Sigmoid colon (tissue), 7 donors: Measurements from ENCODE around the gene SLC34A1. TPM values are rescaled to one million over a fixed set of nuclear protein-coding genes. Genes with fewer than 3 reads are reported as not detected.
A peak's percentile ranks its signal among the peaks of the same experiment; 100 is the strongest.

Experiments
- DNase-seq: peaks from one replicate; pipeline ENCODE4 v3.0.0-alpha.2; 2019
- H3K27ac ChIP-seq, 4 donors: fragments of 200-600 bp; sonication (generic); one replicate each; pipeline ENCODE4 v1.5.1; 2016 to 2019; ENCODE audit warnings: mild to moderate bottlenecking in 1 of 4
- H3K27me3 ChIP-seq, 3 donors: fragments of 200-600 bp; sonication (generic); one replicate each; pipeline ENCODE4 v1.5.1; 2019; ENCODE audit warnings: mild to moderate bottlenecking in 1 of 3
- H3K36me3 ChIP-seq, 4 donors: fragments of 200-600 bp; sonication (generic); one replicate each; pipeline ENCODE4 v1.5.1; 2016 to 2019
- H3K4me1 ChIP-seq, 4 donors: fragments of 200-600 bp; sonication (generic); one replicate each; pipeline ENCODE4 v1.5.1; 2017 to 2019
- H3K4me3 ChIP-seq, 4 donors: fragments of 200-600 bp; sonication (generic); one replicate each; pipeline ENCODE4 v1.5.1; 2017 to 2019; ENCODE audit warnings: mild to moderate bottlenecking in 2 of 4, moderate library complexity in 1 of 4
- H3K9me3 ChIP-seq, 4 donors: fragments of 200-600 bp in 3 of 4; sonication (generic) in 3 of 4; one replicate each; pipeline versions ENCODE4 v1.5.1 to v1.6.1; 2013 to 2019
- EP300 ChIP-seq, 4 donors: sonication (generic); formaldehyde crosslinking; IDR thresholded peaks; one replicate each; pipeline ENCODE4 v1.6.1; 2017; ENCODE audit warnings: antibody characterized with exemption in 4 of 4
- POLR2A ChIP-seq, 2 donors: fragments of 450-650 bp; IDR thresholded peaks; one replicate each; pipeline ENCODE4 v1.6.1; 2016; ENCODE audit warnings: antibody characterized with exemption in 2 of 2, mild to moderate bottlenecking in 2 of 2, moderate library complexity in 2 of 2
- POLR2AphosphoS5 ChIP-seq, 4 donors: sonication (generic); formaldehyde crosslinking; IDR thresholded peaks; one replicate each; pipeline ENCODE4 v1.6.1; 2017; ENCODE audit warnings: antibody characterized with exemption in 4 of 4
- WGBS, 2 donors: extraction: QIAGEN DNeasy Blood & Tissue Kit; methylation state at CpG; one replicate each; pipeline ENCODE4 v1.1.7; 2013; 5-methylcytosine and 5-hydroxymethylcytosine counted together
- intact Hi-C: fragments of 100-400 bp; cut with DNase I; formaldehyde crosslinking; loops from one replicate; pipeline ENCODE4 v1.15.1; 2023
- polyA plus RNA-seq, 3 donors: library from polyadenylated mRNA; stranded (reverse); fragments of 200-250 nt; gene quantifications; one replicate each; pipeline ENCODE4 v1.2.3, GENCODE V29; 2013
- total RNA-seq, 4 donors: library from RNA; depleted of rRNA; stranded (reverse); fragments of >200 nt; gene quantifications; one replicate each; pipeline ENCODE4 v1.1.0, GENCODE V29; 2016
- TF ChIP-seq, protein P1 (sequence below), 4 experiments: fragments of 450-650 bp in 3 of 4; fragments of 200-600 bp in 1 of 4; IDR thresholded peaks; one replicate each; pipeline ENCODE4 v1.5.1; 2016 to 2019; ENCODE audit warnings: antibody characterized with exemption in 4 of 4, mild to moderate bottlenecking in 3 of 4, moderate library complexity in 2 of 4
- donor health status: healthy with polysubstance abuse.
- donor health status: Bipolar disorder and iron deficiency.
- donor health status: healthy.

The SLC34A1 gene
- total and polyA plus RNA-seq, 7 donors: 0.04 TPM; not detected in 6

DNA sequence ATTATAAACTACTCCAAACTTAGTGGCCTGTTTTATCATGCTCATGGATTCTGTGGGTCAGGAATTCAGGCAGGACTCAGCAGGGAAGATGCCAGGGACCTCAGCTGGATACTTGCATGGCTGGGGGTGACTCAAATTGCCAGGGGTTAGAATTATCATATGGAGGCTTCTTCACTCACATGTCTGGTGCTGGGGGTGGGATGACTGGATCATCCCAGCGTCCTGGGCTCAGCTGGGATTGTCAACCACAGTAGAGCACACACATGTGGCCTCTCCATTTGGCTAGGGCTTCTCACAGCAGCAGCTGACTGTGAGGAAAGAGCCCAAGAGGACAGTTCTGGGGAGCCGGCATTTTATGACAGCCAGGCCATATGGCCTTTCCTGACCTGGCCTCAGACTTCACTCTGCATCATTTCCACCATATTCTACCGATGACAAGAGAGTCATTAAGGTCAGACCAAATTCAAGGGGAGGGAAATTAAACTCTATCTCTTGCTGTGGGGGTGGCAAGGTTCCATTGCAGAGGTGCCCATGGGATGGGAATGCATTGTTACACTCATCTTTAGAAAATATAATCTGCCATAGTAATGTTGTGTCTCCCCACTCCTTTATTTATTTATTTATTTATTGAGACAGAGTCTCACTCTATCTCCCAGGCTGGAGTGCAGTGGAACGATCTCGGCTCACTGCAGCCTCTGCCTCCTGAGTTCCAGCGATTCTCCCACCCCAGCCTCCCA is 37.0 kb downstream of the SLC34A1 start:
- TF ChIP-seq POLR2A (IDR thresholded peaks at IDR 0.05) (no peak), POLR2AphosphoS5 (IDR thresholded peaks at IDR 0.05) (no peak), EP300 (IDR thresholded peaks at IDR 0.05) (no peak)
- TF ChIP-seq, protein P1, sequence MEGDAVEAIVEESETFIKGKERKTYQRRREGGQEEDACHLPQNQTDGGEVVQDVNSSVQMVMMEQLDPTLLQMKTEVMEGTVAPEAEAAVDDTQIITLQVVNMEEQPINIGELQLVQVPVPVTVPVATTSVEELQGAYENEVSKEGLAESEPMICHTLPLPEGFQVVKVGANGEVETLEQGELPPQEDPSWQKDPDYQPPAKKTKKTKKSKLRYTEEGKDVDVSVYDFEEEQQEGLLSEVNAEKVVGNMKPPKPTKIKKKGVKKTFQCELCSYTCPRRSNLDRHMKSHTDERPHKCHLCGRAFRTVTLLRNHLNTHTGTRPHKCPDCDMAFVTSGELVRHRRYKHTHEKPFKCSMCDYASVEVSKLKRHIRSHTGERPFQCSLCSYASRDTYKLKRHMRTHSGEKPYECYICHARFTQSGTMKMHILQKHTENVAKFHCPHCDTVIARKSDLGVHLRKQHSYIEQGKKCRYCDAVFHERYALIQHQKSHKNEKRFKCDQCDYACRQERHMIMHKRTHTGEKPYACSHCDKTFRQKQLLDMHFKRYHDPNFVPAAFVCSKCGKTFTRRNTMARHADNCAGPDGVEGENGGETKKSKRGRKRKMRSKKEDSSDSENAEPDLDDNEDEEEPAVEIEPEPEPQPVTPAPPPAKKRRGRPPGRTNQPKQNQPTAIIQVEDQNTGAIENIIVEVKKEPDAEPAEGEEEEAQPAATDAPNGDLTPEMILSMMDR (IDR thresholded peaks at IDR 0.05): no peak
- no peaks in the 10 kb centered on the region for H3K27me3 ChIP-seq
- H3K36me3 ChIP-seq: no peaks in the 10 kb centered on the region
- no peak overlapping the region for H3K27ac ChIP-seq
- no peak for DNase-seq
- WGBS, 2 donors: 84 to 91% methylated on average over 6 of the region's 6 CpGs
- no peaks in the 10 kb centered on the region for H3K9me3 ChIP-seq
- H3K4me3 ChIP-seq: no peak overlapping the region
- H3K4me1 ChIP-seq: peaks cover 0 to 14% (median 8%) of the 10 kb centered on the region in 4 donors
- intact Hi-C loops: no loop called here

DNA sequence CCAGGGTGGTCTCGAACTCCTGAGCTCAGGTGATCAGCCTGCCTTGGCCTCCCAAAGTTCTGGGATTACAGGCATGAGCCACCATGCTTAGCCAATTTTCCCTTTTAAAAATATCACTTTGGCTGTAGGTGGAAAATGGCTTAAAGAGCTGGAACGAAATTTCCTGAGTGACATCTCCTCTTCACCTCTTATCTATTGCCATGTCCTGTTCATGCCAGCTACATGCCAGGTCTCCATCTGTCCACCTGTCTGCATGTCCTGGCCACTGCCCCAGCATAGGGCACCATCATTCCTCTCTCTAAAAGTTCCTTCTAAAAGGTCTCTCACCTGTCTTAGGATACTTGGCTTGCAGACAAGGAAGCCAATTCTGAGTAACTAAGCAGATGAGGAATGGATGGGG is 39.4 kb downstream of the SLC34A1 start:
- Histone ChIP-seq H3K4me1 (peaks cover 0 to 27% (median 25%) of the 10 kb centered on the region in 4 donors), H3K27me3 (no peaks in the 10 kb centered on the region), H3K4me3 (no peak overlapping the region), H3K27ac (no peak overlapping the region), H3K36me3 (no peaks in the 10 kb centered on the region), H3K9me3 (no peaks in the 10 kb centered on the region)
- no peak for DNase-seq
- intact Hi-C loops: loop anchor here (2.0 kb wide), 1 partner anchor 21 kb away; no protein-coding TSS in a partner anchor
- TF ChIP-seq POLR2AphosphoS5 (IDR thresholded peaks at IDR 0.05): no peak
- TF ChIP-seq, protein P1 (IDR thresholded peaks at IDR 0.05): no peak
- TF ChIP-seq POLR2A (IDR thresholded peaks at IDR 0.05): no peak
- no peak for TF ChIP-seq EP300 (IDR thresholded peaks at IDR 0.05)
- 90 to 91% methylated on average over 2 of the region's 2 CpGs for whole genome bisulfite sequencing, 2 donors

DNA sequence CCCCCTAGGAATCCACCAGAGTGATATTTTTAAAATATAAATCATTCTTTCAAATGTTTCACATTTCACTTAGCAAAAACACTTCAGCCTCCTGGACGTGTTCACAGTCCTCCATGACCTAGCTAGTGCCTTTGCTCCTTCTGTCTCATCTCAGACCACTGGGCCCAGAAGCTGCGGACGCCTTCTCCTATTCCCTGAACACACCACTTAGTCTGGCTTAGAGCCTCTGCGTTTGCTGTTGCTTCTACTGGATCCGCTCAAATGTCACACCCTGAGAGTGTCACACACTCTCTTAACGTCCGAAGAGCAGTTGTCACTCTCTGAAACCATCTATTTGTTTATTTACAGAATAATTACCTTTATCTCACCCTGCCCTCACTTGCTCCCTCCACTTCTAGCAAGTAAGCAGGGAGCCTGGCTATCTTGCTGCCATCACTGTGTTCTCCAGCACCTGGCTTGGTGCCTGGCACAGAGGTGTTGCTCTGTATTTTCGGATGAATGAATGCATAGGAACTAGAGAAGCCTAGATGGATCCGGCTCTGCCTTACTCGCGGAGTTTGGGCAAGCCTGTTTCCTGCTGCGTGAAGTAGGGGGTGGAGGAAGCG is 41.1 kb downstream of the SLC34A1 start:
- WGBS, 2 donors: 28 to 42% methylated on average over 13 of the region's 13 CpGs

DNA sequence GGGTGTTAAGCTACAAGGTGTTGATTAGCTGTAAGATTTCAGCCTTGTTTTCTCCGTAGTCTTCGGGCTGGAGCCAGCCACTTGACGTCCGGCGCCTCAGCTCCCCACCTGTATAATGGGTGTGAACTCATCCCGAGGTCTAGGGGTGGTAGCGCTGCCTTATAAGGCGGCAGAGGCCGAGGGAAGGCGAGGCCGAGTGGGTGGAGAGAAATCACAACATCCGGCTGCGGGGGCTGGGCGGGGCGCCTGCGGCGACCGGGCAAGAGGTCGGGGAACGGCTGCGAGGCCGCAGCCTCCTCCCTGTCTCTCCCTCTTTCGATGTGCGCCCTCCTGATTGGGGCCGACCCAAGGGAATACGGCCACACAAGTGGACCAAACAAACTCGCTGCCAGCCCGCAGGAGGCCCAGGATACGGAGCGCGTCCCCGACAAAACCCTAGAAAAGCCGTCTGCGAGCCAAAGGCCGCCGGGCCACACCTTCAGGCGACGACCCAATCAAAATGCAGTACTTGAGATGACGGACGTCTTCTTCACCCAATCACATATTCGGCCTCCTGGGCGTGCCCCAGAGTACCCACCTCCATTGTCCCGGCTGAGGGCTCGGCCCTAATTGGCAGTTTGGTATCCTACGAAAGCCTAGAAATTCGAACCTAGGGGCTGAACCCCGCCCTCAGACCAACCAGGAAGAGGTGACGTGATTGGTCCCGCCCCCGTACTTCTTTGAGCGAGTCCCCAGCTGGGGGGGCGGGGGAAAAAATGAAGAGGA is 41.7 kb downstream of the SLC34A1 start:
- Histone ChIP-seq H3K4me3 (peak overlapping the region; percentile 40 to 53 (median 52)), H3K36me3 (peaks cover 0 to 7% (median 3%) of the 10 kb centered on the region in 4 donors), H3K27ac (peak overlapping the region; percentile 89 to 95 (median 92)), H3K4me1 (peaks cover 0 to 37% (median 32%) of the 10 kb centered on the region in 4 donors), H3K27me3 (no peaks in the 10 kb centered on the region), H3K9me3 (no peaks in the 10 kb centered on the region)
- intact Hi-C loops: loop anchor here (2.0 kb wide), 3 partner anchors 23 to 73 kb away; no protein-coding TSS in a partner anchor
- TF ChIP-seq POLR2AphosphoS5 (IDR thresholded peaks at IDR 0.05) (peak; percentile 62 to 94 (median 80)), EP300 (IDR thresholded peaks at IDR 0.05) (no peak), POLR2A (IDR thresholded peaks at IDR 0.05) (peak; percentile 72 to 91)
- TF ChIP-seq, protein P1 (IDR thresholded peaks at IDR 0.05): no peak
- peak; percentile 100 for DNase-seq
- whole genome bisulfite sequencing, 2 donors: 0% methylated on average over 52 of the region's 52 CpGs

More for the DNA sequence above, 41.1 kb downstream of the SLC34A1 start:
- no peak for TF ChIP-seq EP300 (IDR thresholded peaks at IDR 0.05)
- TF ChIP-seq, protein P1 (IDR thresholded peaks at IDR 0.05): no peak
- no peak for TF ChIP-seq POLR2A (IDR thresholded peaks at IDR 0.05)
- no peak for TF ChIP-seq POLR2AphosphoS5 (IDR thresholded peaks at IDR 0.05)
- Histone ChIP-seq H3K4me3 (peak overlapping the region; percentile 40 to 53 (median 52)), H3K36me3 (peaks cover 0 to under 1% (median 0%) of the 10 kb centered on the region in 4 donors), H3K27me3 (no peaks in the 10 kb centered on the region), H3K9me3 (no peaks in the 10 kb centered on the region), H3K4me1 (peaks cover 0 to 37% (median 32%) of the 10 kb centered on the region in 4 donors), H3K27ac (peak overlapping the region; percentile 89 to 95 (median 92))
- no peak for DNase-seq
- intact Hi-C loops: loop anchor here (2.0 kb wide), 1 partner anchor 22 kb away; no protein-coding TSS in a partner anchor
